Astrocyte of the spinal cord (primary cell): ENCODE results near the gene TXLNA.
A peak's percentile ranks its signal among the peaks of the same experiment; 100 is the strongest.

ENCODE experiments used
- DNase-seq: peaks from one replicate; pipeline ENCODE4 v3.0.0; 2011; ENCODE audit warnings: low read depth, low spot score
- H3K4me3 ChIP-seq: 2 replicates; pipeline ENCODE4 v1.5.1; 2011; ENCODE audit warnings: low read depth, mild to moderate bottlenecking, low read length, moderate library complexity
- in situ Hi-C: cut with HindIII; loops from 2 replicates; pipeline ENCODE4 v1.10.0; 2017; ENCODE audit warnings: low sequenced_read_pairs
- TF ChIP-seq, protein P1 (sequence below): IDR thresholded peaks from 2 replicates; pipeline ENCODE4 v1.5.1; 2012; ENCODE audit warnings: low read depth, mild to moderate bottlenecking, low read length, inconsistent platforms

TXLNA gene

DNA sequence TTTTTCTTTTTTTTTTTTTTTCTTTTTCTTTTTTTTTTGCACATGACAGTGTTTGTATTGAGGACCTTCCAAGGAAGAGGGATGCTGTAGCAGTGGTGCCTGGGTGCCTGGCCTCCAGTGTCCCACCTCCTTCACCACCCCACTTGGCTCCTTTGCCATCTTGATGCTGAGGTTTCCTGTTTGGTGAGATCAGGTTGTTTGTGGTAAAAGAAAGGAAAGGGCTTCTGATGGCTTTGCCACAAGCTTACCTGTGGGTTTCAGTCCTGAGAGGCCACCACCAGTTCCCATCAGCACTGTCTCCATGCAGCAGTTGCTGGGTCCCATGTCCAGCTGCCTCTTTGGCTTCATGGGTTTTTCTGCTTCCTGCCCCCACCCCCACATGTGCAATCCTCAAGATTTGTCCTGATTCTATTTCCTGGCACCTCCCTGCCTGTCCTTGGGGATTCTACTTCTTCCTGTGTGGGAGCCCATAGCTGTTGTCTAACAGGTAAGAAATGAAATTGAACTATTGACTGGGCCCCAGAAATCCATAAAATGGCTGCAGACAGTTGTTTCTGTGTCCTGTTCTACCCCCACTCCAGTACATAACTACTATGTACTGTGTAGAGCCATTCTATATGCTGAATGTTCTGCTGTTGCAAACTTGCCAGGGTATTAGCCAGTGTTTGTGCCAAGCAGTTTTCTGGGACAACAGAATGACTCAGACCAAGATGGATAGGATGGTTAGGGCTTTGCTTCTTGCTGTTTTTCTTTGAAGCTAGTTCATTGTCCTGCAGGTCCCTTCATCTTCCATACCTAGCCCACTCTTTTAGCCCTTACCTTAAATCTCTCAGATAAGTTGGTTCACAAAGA, 16.7 kb downstream of the TXLNA start:
- peak; percentile 38 for DNase-seq
- in situ Hi-C loops = no loop called here
- H3K4me3 ChIP-seq = no peak overlapping the region
- TF ChIP-seq, protein P1, sequence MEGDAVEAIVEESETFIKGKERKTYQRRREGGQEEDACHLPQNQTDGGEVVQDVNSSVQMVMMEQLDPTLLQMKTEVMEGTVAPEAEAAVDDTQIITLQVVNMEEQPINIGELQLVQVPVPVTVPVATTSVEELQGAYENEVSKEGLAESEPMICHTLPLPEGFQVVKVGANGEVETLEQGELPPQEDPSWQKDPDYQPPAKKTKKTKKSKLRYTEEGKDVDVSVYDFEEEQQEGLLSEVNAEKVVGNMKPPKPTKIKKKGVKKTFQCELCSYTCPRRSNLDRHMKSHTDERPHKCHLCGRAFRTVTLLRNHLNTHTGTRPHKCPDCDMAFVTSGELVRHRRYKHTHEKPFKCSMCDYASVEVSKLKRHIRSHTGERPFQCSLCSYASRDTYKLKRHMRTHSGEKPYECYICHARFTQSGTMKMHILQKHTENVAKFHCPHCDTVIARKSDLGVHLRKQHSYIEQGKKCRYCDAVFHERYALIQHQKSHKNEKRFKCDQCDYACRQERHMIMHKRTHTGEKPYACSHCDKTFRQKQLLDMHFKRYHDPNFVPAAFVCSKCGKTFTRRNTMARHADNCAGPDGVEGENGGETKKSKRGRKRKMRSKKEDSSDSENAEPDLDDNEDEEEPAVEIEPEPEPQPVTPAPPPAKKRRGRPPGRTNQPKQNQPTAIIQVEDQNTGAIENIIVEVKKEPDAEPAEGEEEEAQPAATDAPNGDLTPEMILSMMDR = no peak

DNA sequence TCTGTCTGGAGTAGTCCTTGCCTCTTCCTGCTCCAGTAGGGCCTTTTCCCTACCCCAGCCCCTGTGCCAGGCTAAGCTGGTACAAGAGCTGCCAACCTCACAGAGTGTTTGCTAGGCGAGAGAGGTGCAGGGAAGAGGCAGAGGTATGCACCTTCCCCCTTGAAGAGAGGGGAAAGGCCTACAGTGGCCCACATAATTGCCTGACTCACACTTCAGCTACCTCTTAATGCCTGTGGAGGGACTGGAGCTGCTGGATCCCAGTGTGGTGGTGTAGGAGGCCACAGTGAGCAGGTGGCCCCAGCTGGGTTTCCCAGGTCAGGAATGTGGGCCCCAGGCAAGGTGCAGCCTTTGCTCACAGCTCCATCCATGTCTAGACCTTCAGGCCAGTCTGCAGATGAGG, 17.6 kb downstream of the TXLNA start:
- no peak for DNase-seq
- TF ChIP-seq, protein P1 = no peak
- no peak overlapping the region for H3K4me3 ChIP-seq
- in situ Hi-C loops = no loop called here

DNA sequence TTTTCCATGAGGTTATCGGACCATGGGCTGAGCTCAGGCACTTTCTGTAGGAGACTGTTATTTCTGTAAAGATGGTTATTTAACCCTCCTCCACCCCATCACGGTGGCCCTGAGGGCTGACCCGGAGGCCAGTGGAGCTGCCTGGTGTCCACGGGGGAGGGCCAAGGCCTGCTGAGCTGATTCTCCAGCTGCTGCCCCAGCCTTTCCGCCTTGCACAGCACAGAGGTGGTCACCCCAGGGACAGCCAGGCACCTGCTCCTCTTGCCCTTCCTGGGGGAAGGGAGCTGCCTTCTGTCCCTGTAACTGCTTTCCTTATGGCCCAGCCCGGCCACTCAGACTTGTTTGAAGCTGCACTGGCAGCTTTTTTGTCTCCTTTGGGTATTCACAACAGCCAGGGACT, 18.4 kb downstream of the TXLNA start:
- in situ Hi-C loops = no loop called here
- TF ChIP-seq, protein P1 = no peak
- DNase-seq = no peak
- no peak overlapping the region for H3K4me3 ChIP-seq

DNA sequence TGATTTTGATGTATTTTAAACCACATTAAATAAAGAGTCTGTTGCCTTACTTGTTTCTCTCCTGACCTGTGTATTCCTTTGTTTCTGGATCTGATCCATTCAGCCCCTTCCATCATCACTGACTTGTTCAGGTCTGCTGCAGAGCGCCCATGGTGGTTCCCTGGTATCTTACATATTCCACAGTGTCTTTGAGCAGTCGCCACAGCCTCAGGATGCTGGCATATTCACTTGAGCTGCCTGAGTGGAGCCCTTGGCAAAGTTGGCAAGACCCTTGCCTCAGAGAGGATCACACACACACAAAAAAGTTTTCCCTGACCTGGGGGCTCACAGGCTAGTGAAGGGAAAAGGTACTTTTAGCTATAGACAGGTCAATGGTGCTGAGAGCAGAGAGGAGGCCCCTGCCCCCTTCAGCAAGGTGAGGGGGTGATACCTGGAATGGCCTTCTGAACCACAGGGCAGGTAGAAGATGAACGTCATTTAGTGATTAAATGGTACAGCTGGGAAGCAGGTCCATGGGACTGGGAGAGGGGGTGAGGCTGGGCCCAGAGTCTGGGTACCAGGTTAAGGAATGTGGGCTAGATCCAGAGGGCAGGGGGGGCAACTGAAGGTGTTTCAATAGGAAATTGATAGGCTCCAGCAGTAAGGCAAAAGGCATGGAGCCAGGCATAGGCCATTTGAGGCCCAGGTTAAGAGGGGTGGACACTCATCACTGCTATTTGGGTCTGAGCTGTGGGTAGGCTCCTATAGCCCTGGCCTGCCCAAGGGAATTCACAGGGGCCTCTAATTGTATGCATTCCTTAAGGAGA, 19.0 kb downstream of the TXLNA start:
- TF ChIP-seq, protein P1 = no peak
- in situ Hi-C loops = no loop called here
- no peak for DNase-seq
- H3K4me3 ChIP-seq = no peak overlapping the region

DNA sequence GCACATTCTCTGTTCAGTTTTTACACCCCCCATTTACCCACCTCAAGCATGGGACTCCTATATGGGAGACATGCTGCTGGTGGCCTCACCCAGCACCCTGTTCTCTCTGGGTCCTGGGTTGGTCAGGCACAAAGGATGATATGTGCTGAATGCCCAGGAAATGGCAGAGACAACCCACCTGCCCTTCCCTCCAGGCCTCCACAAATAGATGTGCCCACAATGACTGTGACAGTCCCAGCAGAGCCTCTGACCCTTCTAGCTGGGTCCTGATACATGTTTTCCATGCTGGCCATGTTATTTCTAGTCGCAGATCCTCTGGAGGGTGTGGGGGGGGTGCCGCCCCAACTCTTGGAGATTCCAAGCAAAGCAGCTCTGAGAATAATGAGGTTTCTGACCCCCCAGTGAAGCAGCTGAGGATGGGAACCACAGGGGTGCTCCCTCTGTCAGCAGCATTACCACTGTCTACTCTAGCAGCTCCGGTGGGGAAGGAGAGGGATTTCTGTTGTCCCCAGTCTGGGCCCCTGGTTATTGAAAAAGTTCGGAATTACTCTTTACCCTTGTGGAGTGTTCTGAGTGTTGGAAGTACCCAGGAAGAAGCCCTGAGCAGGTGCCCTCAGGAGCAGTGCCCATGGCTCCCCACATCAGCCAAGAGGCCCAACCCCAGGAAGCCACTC, 19.7 kb downstream of the TXLNA start:
- TF ChIP-seq, protein P1 = no peak
- in situ Hi-C loops = no loop called here
- no peak overlapping the region for H3K4me3 ChIP-seq
- no peak for DNase-seq

DNA sequence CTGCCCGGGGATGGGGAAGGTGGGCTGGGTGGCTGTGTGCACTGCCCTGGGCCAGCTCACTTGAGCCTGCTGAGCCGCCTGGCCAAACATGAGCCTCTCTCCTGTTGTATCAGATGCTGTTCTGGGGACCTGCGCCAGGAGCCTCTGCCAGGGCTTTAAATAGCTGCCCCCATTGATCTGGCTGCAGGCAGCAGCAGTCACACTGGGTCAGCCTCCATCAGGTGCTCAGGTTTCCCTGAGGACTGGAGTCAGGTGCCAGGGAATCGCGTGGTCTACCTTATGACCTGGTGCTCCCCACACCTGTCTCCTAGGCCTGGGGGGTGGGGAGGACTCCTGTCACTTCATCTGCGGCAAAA, 20.2 kb downstream of the TXLNA start:
- peak overlapping the region; percentile 69 for H3K4me3 ChIP-seq
- in situ Hi-C loops = no loop called here
- no peak for DNase-seq
- TF ChIP-seq, protein P1 = no peak
